BLaER1 (cell line): ENCODE data around the gene COL4A2.

Experiments used
- H3K27ac ChIP-seq: shearing (Covaris generic); formaldehyde crosslinking; 2 replicates; pipeline ENCODE4 v1.8.1; 2022
- H3K27me3 ChIP-seq: shearing (Covaris generic); formaldehyde crosslinking; 2 replicates; pipeline ENCODE4 v1.8.1; 2022
- H3K36me3 ChIP-seq: shearing (Covaris generic); formaldehyde crosslinking; 2 replicates; pipeline ENCODE4 v1.8.1; 2022
- H3K4me1 ChIP-seq: shearing (Covaris generic); formaldehyde crosslinking; 2 replicates; pipeline ENCODE4 v1.8.1; 2022
- H3K4me2 ChIP-seq: shearing (Covaris generic); formaldehyde crosslinking; 2 replicates; pipeline ENCODE4 v1.8.1; 2022
- H3K4me3 ChIP-seq: shearing (Covaris generic); formaldehyde crosslinking; 2 replicates; pipeline ENCODE4 v1.8.1; 2022
- H3K9ac ChIP-seq: shearing (Covaris generic); formaldehyde crosslinking; 2 replicates; pipeline ENCODE4 v1.8.1; 2022
- H3K9me3 ChIP-seq: shearing (Covaris generic); formaldehyde crosslinking; 2 replicates; pipeline ENCODE4 v1.8.1; 2022
- H4K20me1 ChIP-seq: shearing (Covaris generic); formaldehyde crosslinking; 2 replicates; pipeline ENCODE4 v1.8.1; 2022
- Cebpa-rat ChIP-seq: shearing (Covaris generic); IDR thresholded peaks from 2 replicates; pipeline ENCODE4 v1.8.1; 2022

Gene COL4A2

GRCh38 chr13:110324026-110324749 lies 17.1 kb downstream of the COL4A2 start:
- no peak for TF ChIP-seq Cebpa-rat
- H3K4me2 ChIP-seq, result no peak overlapping the region
- no peaks in the 10 kb centered on the region for H3K36me3 ChIP-seq
- H4K20me1 ChIP-seq, result no peaks in the 10 kb centered on the region
- no peak overlapping the region for H3K9ac ChIP-seq
- H3K9me3 ChIP-seq, result peaks cover 4% of the 10 kb centered on the region; the same call in 1 of the 2 replicates
- H3K4me1 ChIP-seq, result peaks cover 13% of the 10 kb centered on the region
- no peak overlapping the region for H3K27ac ChIP-seq
- H3K27me3 ChIP-seq, result no peaks in the 10 kb centered on the region
- H3K4me3 ChIP-seq, result no peak overlapping the region

- no peaks in the 10 kb centered on the region for H4K20me1 ChIP-seq
- peaks cover 4% of the 10 kb centered on the region; the same call in 1 of the 2 replicates for H3K9me3 ChIP-seq
- no peaks in the 10 kb centered on the region for H3K4me1 ChIP-seq
- 0 out of 2 replicates have a peak overlapping the region, but pooled peaks have one; percentile 4 for H3K4me2 ChIP-seq
- H3K4me3 ChIP-seq, result no peak overlapping the region
- H3K27ac ChIP-seq, result no peak overlapping the region
- TF ChIP-seq Cebpa-rat, result no peak
- no peak overlapping the region for H3K9ac ChIP-seq
- H3K27me3 ChIP-seq, result no peaks in the 10 kb centered on the region
- H3K36me3 ChIP-seq, result no peaks in the 10 kb centered on the region
Observed at GRCh38 chr13:110326263-110326904, 19.3 kb downstream of the COL4A2 start.

GRCh38 chr13:110327051-110327721 lies 20.1 kb downstream of the COL4A2 start:
- H3K27ac ChIP-seq, result no peak overlapping the region

GRCh38 chr13:110328573-110328972 lies 21.5 kb downstream of the COL4A2 start:
- Histone ChIP-seq H3K4me1 (no peaks in the 10 kb centered on the region), H3K9ac (no peak overlapping the region), H3K4me3 (no peak overlapping the region), H3K27ac (no peak overlapping the region), H4K20me1 (no peaks in the 10 kb centered on the region), H3K27me3 (no peaks in the 10 kb centered on the region), H3K4me2 (no peak overlapping the region), H3K36me3 (no peaks in the 10 kb centered on the region), H3K9me3 (peaks cover 6% of the 10 kb centered on the region)
- no peak for TF ChIP-seq Cebpa-rat

More at GRCh38 chr13:110327051-110327721, 20.1 kb downstream of the COL4A2 start:
- no peaks in the 10 kb centered on the region for H3K9me3 ChIP-seq
- no peak for TF ChIP-seq Cebpa-rat
- no peaks in the 10 kb centered on the region for H4K20me1 ChIP-seq
- H3K36me3 ChIP-seq, result no peaks in the 10 kb centered on the region
- H3K9ac ChIP-seq, result no peak overlapping the region
- H3K27me3 ChIP-seq, result no peaks in the 10 kb centered on the region
- no peak overlapping the region for H3K4me3 ChIP-seq
- 0 out of 2 replicates have a peak overlapping the region, but pooled peaks have one; percentile 4 for H3K4me2 ChIP-seq
- H3K4me1 ChIP-seq, result no peaks in the 10 kb centered on the region

- no peaks in the 10 kb centered on the region for H3K27me3 ChIP-seq
- H3K27ac ChIP-seq, result no peak overlapping the region
- no peaks in the 10 kb centered on the region for H3K4me1 ChIP-seq
Observed at GRCh38 chr13:110329258-110329657, 22.2 kb downstream of the COL4A2 start.

GRCh38 chr13:110329798-110330461 lies 22.8 kb downstream of the COL4A2 start:
- H4K20me1 ChIP-seq, result no peaks in the 10 kb centered on the region
- peaks cover 19% of the 10 kb centered on the region for H3K9me3 ChIP-seq
- no peaks in the 10 kb centered on the region for H3K36me3 ChIP-seq
- H3K4me3 ChIP-seq, result no peak overlapping the region
- no peak overlapping the region for H3K9ac ChIP-seq
- no peak overlapping the region for H3K27ac ChIP-seq
- no peak overlapping the region for H3K4me2 ChIP-seq
- no peaks in the 10 kb centered on the region for H3K27me3 ChIP-seq
- H3K4me1 ChIP-seq, result no peaks in the 10 kb centered on the region
- no peak for TF ChIP-seq Cebpa-rat

More at GRCh38 chr13:110329258-110329657, 22.2 kb downstream of the COL4A2 start:
- no peak for TF ChIP-seq Cebpa-rat
- H3K36me3 ChIP-seq, result no peaks in the 10 kb centered on the region
- H3K4me2 ChIP-seq, result no peak overlapping the region
- no peak overlapping the region for H3K4me3 ChIP-seq
- H3K9me3 ChIP-seq, result peaks cover 12% of the 10 kb centered on the region
- H4K20me1 ChIP-seq, result no peaks in the 10 kb centered on the region
- H3K9ac ChIP-seq, result no peak overlapping the region

- Histone ChIP-seq H3K27me3 (no peaks in the 10 kb centered on the region), H3K4me3 (no peak overlapping the region), H3K36me3 (no peaks in the 10 kb centered on the region), H3K9ac (no peak overlapping the region), H3K9me3 (peaks cover 25% of the 10 kb centered on the region), H3K4me1 (no peaks in the 10 kb centered on the region), H3K4me2 (no peak overlapping the region), H4K20me1 (no peaks in the 10 kb centered on the region), H3K27ac (no peak overlapping the region)
- no peak for TF ChIP-seq Cebpa-rat
Observed at GRCh38 chr13:110330491-110331011, 23.5 kb downstream of the COL4A2 start.

GRCh38 chr13:110331362-110331761 lies 24.3 kb downstream of the COL4A2 start:
- Histone ChIP-seq H3K4me2 (no peak overlapping the region), H3K27me3 (no peaks in the 10 kb centered on the region), H3K4me1 (no peaks in the 10 kb centered on the region), H3K36me3 (no peaks in the 10 kb centered on the region), H3K9ac (no peak overlapping the region), H4K20me1 (no peaks in the 10 kb centered on the region), H3K9me3 (peaks cover 33% of the 10 kb centered on the region), H3K27ac (no peak overlapping the region), H3K4me3 (no peak overlapping the region)
- no peak for TF ChIP-seq Cebpa-rat

- Histone ChIP-seq H3K27me3 (no peaks in the 10 kb centered on the region), H3K4me2 (no peak overlapping the region), H3K36me3 (no peaks in the 10 kb centered on the region), H3K27ac (no peak overlapping the region), H3K4me3 (no peak overlapping the region), H3K9ac (no peak overlapping the region), H4K20me1 (no peaks in the 10 kb centered on the region), H3K4me1 (no peaks in the 10 kb centered on the region), H3K9me3 (peaks cover 46% of the 10 kb centered on the region)
- TF ChIP-seq Cebpa-rat, result no peak
Observed at GRCh38 chr13:110332750-110333149, 25.7 kb downstream of the COL4A2 start.
